Measurements from ENCODE around the gene SNX9. TPM values are rescaled to one million over a fixed set of nuclear protein-coding genes. Genes with fewer than 3 reads are reported as not detected.

Gene SNX9
- total and polyA plus RNA-seq, 2 of the 8 experiments (the other 6 are each of a cell fraction or from before 2014, with no cell fraction given) = 11.8 to 23.2 TPM

DNA sequence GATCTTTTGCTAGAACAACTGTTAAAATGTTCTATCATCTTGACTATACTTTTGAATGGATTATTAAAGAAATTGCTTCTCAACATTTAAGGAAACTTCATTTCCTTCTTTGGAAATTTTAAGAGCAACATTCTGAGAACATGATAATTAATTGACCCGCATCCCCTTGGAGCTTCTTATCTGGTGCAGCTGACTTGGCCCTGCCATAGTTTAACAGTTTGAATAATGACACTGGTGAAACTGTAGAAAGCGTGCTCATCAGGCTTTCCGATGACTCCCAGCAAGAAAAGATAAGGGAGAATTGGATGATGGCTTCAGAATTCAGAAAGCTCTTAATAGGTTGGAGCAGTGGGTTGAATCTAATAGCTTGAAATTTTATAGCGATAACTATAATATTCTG, 38.1 kb downstream of the SNX9 start:
- H3K4ac ChIP-seq (replicated peaks; ENCODE audit: insufficient read length, low read depth, low read length) = no peak overlapping the region
- H3K4me3 ChIP-seq (ENCODE audit: extremely low read depth in 1 of 4, insufficient read depth in 2 of 4, low read depth in 3 of 4, low read length in 4 of 4) = no peak overlapping the region
- no peak overlapping the region for H3K18ac ChIP-seq (ENCODE audit: extremely low read depth, low read length)
- no peak overlapping the region for H2BK120ac ChIP-seq (replicated peaks; ENCODE audit: low read depth, low read length)
- no peak overlapping the region for H4K91ac ChIP-seq (replicated peaks; ENCODE audit: insufficient read length, low read length)
- no peak overlapping the region for H3K9ac ChIP-seq (replicated peaks in 1 of 4; ENCODE audit: extremely low read depth in 1 of 4, low read depth in 3 of 4, low read length in 3 of 4)
- H3K23ac ChIP-seq (ENCODE audit: insufficient read length) = no peak overlapping the region
- no peaks in the 10 kb centered on the region for H3K23me2 ChIP-seq (ENCODE audit: low read depth, low read length)
- H3K27me3 ChIP-seq (replicated peaks in 1 of 4; ENCODE audit: control insufficient read depth in 3 of 4, extremely low read depth in 1 of 4, insufficient read depth in 3 of 4, low read length in 3 of 4) = no peaks in the 10 kb centered on the region
- H3K14ac ChIP-seq (ENCODE audit: insufficient read length) = no peak overlapping the region
- peaks cover 0 to 91% of the 10 kb centered on the region in 2 experiments; a peak in 3 of 4 replicates for H3K79me2 ChIP-seq (ENCODE audit: control insufficient read depth in 1 of 2, insufficient read depth in 2 of 2, low read length in 2 of 2)
- H4K5ac ChIP-seq (ENCODE audit: insufficient read length, low read depth, low read length) = no peak overlapping the region
- no peak overlapping the region for H2AK5ac ChIP-seq (ENCODE audit: low read depth, low read length)
- H2BK5ac ChIP-seq (ENCODE audit: low read depth, low read length) = no peak overlapping the region
- H2BK15ac ChIP-seq (ENCODE audit: low read length) = no peak overlapping the region
- H4K20me1 ChIP-seq (replicated peaks in 1 of 2; ENCODE audit: control insufficient read depth in 1 of 2, insufficient read depth in 2 of 2, low read length in 2 of 2) = peaks cover 3% of the 10 kb centered on the region in 2 experiments
- WGBS, 2 experiments (ENCODE audit: extremely low coverage in 1 of 2, insufficient coverage in 1 of 2, insufficient read length in 1 of 2, insufficient replicate concordance in 2 of 2, low coverage in 1 of 2, low lambda C conversion rate in 2 of 2, missing lambda C conversion rate in 1 of 2) = 92% methylated on average over 4 of the region's 4 CpGs; no CpG with 5 or more reads in 1 of the 2 experiments
- H4K8ac ChIP-seq (ENCODE audit: extremely low read depth, insufficient read depth, low read length) = no peak overlapping the region
- FAIRE-seq (no peak), DNase-seq (ENCODE audit: low read depth in 1 of 2, low spot score in 2 of 2) (no peak)
- peaks cover 0 to 6% (median 2%) of the 10 kb centered on the region in 4 experiments; a peak in 1 of 7 replicates for H3K4me1 ChIP-seq (replicated peaks in 1 of 4; ENCODE audit: control insufficient read depth in 3 of 4, insufficient read depth in 4 of 4, low read length in 3 of 4)
- H2AFZ ChIP-seq (ENCODE audit: low read length) = no peak overlapping the region
- no peak overlapping the region for H2BK20ac ChIP-seq (ENCODE audit: low read length)
- no peaks in the 10 kb centered on the region for H3K36me3 ChIP-seq (ENCODE audit: control insufficient read depth in 2 of 4, insufficient read depth in 4 of 4, low read length in 3 of 4)
- no peak overlapping the region for H3K4me2 ChIP-seq (ENCODE audit: insufficient read depth in 1 of 2, low read depth in 2 of 2, low read length in 2 of 2)
- H2BK12ac ChIP-seq (ENCODE audit: low read depth, low read length) = no peak overlapping the region
- CTCF ChIA-PET (ENCODE audit: partially characterized antibody) = interaction anchor here (0.6 kb wide), 1 partner anchor 1898 kb away, joined by 3 read pairs; no protein-coding TSS in a partner anchor
- no peak overlapping the region for H3K56ac ChIP-seq (replicated peaks; ENCODE audit: insufficient read length, low read depth, low read length)
- peaks cover 2% of the 10 kb centered on the region for H3K79me1 ChIP-seq (ENCODE audit: low read depth, low read length)
- no peak overlapping the region for H3K27ac ChIP-seq (ENCODE audit: low read depth, low read length)
- POLR2A ChIA-PET (ENCODE audit: partially characterized antibody) = no interaction called here
- no peaks in the 10 kb centered on the region for H3K9me3 ChIP-seq (ENCODE audit: insufficient read depth in 2 of 2, low read depth in 1 of 2, low read length in 1 of 2)
- TF ChIP-seq PHF8 (conservative IDR thresholded peaks at IDR 0.05; ENCODE audit: low read depth, low read length) = no peak
- TF ChIP-seq TBP (IDR thresholded peaks at IDR 0.05; ENCODE audit: low read depth, low read length) = no peak
- no peak for TF ChIP-seq ASH2L (IDR thresholded peaks at IDR 0.05; ENCODE audit: low read length)
- TF ChIP-seq TCF12 (IDR thresholded peaks at IDR 0.05; ENCODE audit: low read depth, low read length) = no peak
- TF ChIP-seq BCL11A (IDR thresholded peaks at IDR 0.05; ENCODE audit: low read depth in 2 of 2, low read length in 2 of 2) = no peak
- TF ChIP-seq RFX5 (IDR thresholded peaks at IDR 0.05; ENCODE audit: borderline replicate concordance, low read depth, low read length) = no peak
- no peak for TF ChIP-seq FOSL1 (IDR thresholded peaks at IDR 0.05; ENCODE audit: insufficient read depth, low read depth, low read length)
- no peak for TF ChIP-seq GTF2F1 (IDR thresholded peaks at IDR 0.05; ENCODE audit: borderline replicate concordance, low read depth, low read length)
- TF ChIP-seq RXRA (IDR thresholded peaks at IDR 0.05; ENCODE audit: insufficient read depth, low read depth, low read length) = no peak
- no peak for TF ChIP-seq CHD1 (IDR thresholded peaks at IDR 0.05; ENCODE audit: low read depth, low read length)
- TF ChIP-seq SP1 (IDR thresholded peaks at IDR 0.05; ENCODE audit: low read depth, low read length) = no peak
- TF ChIP-seq CBX5 (IDR thresholded peaks at IDR 0.05; ENCODE audit: low read depth, low read length) = no peak
- TF ChIP-seq, protein P1, sequence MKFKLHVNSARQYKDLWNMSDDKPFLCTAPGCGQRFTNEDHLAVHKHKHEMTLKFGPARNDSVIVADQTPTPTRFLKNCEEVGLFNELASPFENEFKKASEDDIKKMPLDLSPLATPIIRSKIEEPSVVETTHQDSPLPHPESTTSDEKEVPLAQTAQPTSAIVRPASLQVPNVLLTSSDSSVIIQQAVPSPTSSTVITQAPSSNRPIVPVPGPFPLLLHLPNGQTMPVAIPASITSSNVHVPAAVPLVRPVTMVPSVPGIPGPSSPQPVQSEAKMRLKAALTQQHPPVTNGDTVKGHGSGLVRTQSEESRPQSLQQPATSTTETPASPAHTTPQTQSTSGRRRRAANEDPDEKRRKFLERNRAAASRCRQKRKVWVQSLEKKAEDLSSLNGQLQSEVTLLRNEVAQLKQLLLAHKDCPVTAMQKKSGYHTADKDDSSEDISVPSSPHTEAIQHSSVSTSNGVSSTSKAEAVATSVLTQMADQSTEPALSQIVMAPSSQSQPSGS (IDR thresholded peaks at IDR 0.05; ENCODE audit: low read length) = no peak
- TF ChIP-seq CBX8 (IDR thresholded peaks at IDR 0.05; ENCODE audit: borderline replicate concordance, low read depth, low read length) = no peak

Measured in H1 (cell line).